Effector memory CD8-positive, alpha-beta T cell (primary cell): Measurements from ENCODE around the gene CIAO2B.
"Not testable (repeated sequence)": the region's sequence is repeated elsewhere in the genome, so short reads cannot be mapped to it uniquely, and the experiment has no call there.

ENCODE experiments used
- ATAC-seq: fragments of 150-1000 bp; cut with Tn5 transposase; replicated peaks from 2 replicates; pipeline ENCODE4 v1.10.0; 2021; ENCODE audit warnings: mild to moderate bottlenecking, moderate library complexity
- DNase-seq, 3 experiments: peaks; one replicate each; pipeline ENCODE4 v3.0.0; 2021
- H3K27ac Mint-ChIP-seq, 2 donors: one replicate each; pipeline ENCODE4 v1.8.0; 2022; ENCODE audit warnings: mild to moderate bottlenecking in 2 of 2, mixed read lengths in 2 of 2, moderate library complexity in 2 of 2
- H3K27me3 Mint-ChIP-seq, 2 donors: one replicate each; pipeline ENCODE4 v1.8.0; 2022; ENCODE audit warnings: mixed read lengths in 2 of 2
- H3K36me3 Mint-ChIP-seq: one replicate; pipeline ENCODE4 v1.8.0; 2022; ENCODE audit warnings: mild to moderate bottlenecking, moderate library complexity, mixed read lengths; ENCODE audit not compliant: insufficient read depth
- H3K4me1 Mint-ChIP-seq, 2 donors: one replicate each; pipeline ENCODE4 v1.8.0; 2022; ENCODE audit warnings: low read depth in 2 of 2, mixed read lengths in 2 of 2
- H3K4me3 Mint-ChIP-seq, 2 donors: one replicate each; pipeline ENCODE4 v1.8.0; 2022; ENCODE audit warnings: mild to moderate bottlenecking in 2 of 2, mixed read lengths in 2 of 2, moderate library complexity in 2 of 2
- H3K9me3 Mint-ChIP-seq, 2 donors: one replicate each; pipeline ENCODE4 v1.8.0; 2022; ENCODE audit warnings: mixed read lengths in 2 of 2
- total RNA-seq, 9 experiments: gene quantifications; one replicate each; lab custom pipeline; 2026; lab: John Stamatoyannopoulos, UW

CIAO2B gene
- total RNA-seq, result 16.1 to 86.7 (median 35.4) reads per million in 9 experiments

DNA sequence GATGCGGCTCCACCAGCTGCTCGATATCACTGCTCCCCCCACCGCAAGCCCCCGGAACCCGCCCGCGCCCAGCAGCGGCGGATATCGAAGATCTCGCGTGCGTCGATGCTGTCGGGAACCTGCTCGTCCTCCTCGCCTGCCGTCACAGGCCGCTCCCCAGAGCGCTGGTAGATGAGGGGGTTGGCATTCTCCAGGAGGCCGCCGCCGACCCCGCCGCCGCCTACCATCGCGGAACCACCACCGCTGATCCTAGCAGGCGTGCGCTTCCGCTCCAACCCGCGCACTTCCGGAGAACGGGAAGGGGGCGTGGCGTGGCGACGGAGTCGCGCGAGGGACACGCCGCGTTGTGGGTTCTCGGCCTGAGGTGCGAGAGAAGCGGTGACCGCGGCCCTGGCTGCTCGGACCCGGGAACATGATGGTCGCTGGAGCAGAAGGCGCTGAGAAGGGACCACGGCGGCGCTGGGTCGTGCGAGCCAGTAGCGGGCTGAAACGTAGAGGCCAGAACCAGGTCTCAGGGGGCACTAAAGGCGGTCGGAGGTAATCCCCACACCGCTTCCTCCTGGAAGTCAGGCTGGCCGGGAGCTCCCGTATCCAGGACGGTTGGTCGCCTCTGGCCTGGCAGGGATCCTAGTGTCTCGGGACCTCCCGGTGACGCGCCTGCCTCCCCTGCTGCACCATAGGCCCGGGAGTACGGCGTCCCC is at the start of gene CIAO2B:
Gene CIAO2B (minus strand): TSS at position 265 of the 701 bp plus-strand sequence. CDS start 38 bp downstream, at position 227.
- Mint-ChIP-seq H3K9me3 (no peaks in the 10 kb centered on the region), H3K36me3 (peaks cover 38% of the 10 kb centered on the region), H3K27me3 (no peaks in the 10 kb centered on the region), H3K4me1 (peaks cover 46 to 57% of the 10 kb centered on the region in 2 donors), H3K4me3 (peak within 1 kb of the TSS; percentile 99 to 100), H3K27ac (peak within 1 kb of the TSS; percentile 98)
- ATAC-seq, result peak; percentile 93
- peak; percentile 86 to 89 (median 88) for DNase-seq

DNA sequence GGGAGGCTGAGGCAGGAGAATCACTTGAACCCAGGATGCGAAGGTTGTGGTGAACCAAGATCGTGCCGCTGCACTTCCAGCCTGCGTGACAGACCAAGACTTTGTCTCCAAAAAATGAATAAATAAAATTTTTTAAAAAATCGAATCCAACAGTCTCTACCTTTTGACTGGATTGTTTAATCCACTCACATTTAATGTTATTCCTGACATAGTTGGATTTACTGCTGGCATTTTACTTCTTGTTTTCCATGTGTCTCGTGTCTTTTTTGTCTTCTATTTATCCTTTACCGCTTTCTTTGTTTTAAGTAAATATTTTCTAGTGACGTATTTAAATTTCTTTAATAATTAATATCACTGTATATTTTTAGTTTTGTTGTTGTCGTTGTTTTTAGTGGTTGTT is 48.8 kb upstream of the CIAO2B start:
- Mint-ChIP-seq H3K27ac (no peak overlapping the region), H3K27me3 (no peaks in the 10 kb centered on the region)

GRCh38 chr16:66979011-66979717 is 45.0 kb upstream of the CIAO2B start:
- Mint-ChIP-seq H3K36me3 (peaks cover 6% of the 10 kb centered on the region), H3K27ac (no peak overlapping the region), H3K4me1 (peaks cover 8 to 20% of the 10 kb centered on the region in 2 donors), H3K27me3 (no peaks in the 10 kb centered on the region), H3K4me3 (no peak overlapping the region), H3K9me3 (no peaks in the 10 kb centered on the region)
- DNase-seq, result no peak
- ATAC-seq, result no peak

More for the DNA sequence above, 48.8 kb upstream of the CIAO2B start:
- DNase-seq (no peak), ATAC-seq (no peak)
- Mint-ChIP-seq H3K9me3 (no peaks in the 10 kb centered on the region), H3K36me3 (peaks cover 4% of the 10 kb centered on the region), H3K4me3 (no peak overlapping the region), H3K4me1 (peaks cover 11 to 17% of the 10 kb centered on the region in 2 donors)

DNA sequence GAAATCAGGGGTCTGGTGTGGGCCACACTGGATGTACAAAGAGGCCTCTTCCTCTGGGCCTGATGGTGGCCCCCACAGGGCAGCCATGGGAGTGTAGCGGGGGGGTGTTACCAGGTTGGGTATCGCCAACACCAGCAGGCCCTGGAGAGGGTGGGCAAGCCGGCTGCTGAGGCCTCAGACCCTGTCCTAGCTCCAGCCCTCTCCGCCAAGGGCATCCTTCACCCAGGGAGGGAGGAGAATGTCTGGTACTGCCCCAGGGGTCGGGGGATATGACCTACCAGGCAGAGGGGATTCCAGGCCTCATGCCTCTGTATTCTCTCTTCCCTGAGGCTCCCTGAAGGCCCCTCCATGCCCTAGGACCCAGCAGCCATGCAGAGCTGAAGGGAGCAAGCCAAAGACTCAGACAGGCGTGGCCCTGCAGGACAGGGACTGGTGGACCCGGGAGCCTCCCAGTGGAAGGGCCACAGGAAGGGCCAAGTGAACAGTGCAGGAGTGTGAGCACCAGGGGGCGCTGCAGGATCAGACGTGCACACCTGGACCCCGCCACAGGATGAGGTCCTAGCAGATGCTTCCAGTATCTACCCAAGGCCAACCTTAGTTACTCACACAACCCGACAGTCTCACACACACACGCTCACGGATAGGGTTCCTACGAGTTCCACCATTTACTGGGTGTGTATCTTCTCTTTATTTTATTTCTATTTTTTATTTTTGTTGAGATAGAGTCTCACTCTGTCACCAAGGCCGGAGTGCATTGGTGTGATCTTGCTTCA is 43.3 kb upstream of the CIAO2B start:
- peaks cover 8 to 20% of the 10 kb centered on the region in 2 donors for H3K4me1 Mint-ChIP-seq
- no peak overlapping the region for H3K4me3 Mint-ChIP-seq
- H3K36me3 Mint-ChIP-seq, result peaks cover 6% of the 10 kb centered on the region
- DNase-seq, result peak; percentile 86 to 87 (median 86)
- ATAC-seq, result peak; percentile 100
- no peaks in the 10 kb centered on the region for H3K27me3 Mint-ChIP-seq
- no peaks in the 10 kb centered on the region for H3K9me3 Mint-ChIP-seq
- no peak overlapping the region for H3K27ac Mint-ChIP-seq

DNA sequence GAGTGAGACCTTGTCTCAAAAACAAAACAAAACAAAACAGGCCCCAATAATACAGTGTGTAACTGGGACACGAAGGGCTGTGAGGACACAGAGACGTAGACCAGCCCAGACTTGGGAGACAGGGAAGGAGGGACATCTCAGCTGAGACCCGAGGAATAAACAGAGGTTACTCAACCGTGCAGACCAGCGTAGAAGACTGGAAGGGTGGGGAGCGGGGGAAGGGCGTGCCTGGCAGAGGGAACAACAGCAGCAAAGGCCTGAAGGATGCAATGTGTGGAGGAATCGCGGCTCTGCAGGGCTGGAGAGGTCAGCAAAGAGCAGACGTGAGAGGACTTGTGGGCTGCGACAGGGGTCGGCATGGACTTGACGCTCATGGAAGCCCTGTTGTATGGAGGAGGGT is 42.5 kb upstream of the CIAO2B start:
- no peak for ATAC-seq
- Mint-ChIP-seq H3K36me3 (peaks cover 6% of the 10 kb centered on the region), H3K9me3 (no peaks in the 10 kb centered on the region), H3K4me3 (no peak overlapping the region), H3K4me1 (peaks cover 8 to 16% of the 10 kb centered on the region in 2 donors), H3K27ac (peak overlapping the region in 1 of 2 donors; percentile 62), H3K27me3 (no peaks in the 10 kb centered on the region)
- DNase-seq, result no peak

DNA sequence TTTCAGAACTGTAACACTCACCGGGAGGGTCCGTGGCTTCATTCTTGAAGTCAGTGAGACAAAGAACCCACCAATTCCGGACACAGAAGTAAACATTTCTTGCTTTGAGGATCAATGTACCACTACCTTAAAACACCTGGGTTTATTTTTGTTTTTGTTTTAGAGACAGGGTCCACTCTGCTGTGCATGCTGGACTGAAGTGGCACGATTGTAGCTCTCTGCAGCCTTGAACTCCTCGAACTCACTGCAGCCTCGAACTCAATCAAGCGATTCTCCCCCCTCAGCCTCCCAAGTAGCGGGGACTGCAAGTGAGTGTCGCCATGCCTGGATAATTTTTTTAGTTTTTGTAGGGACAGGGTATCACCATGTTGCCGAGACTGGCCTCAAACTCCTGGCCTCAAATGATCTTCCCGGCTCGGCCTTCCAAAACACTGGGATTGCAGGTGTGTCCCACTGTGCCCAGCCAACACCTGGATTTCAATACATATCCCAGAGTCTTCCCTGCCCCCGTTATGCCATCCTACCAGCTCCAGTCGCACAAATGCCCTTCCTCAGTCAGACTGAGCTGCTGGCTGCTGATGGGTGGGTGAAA is 41.2 kb upstream of the CIAO2B start:
- H3K36me3 Mint-ChIP-seq, result peaks cover 6% of the 10 kb centered on the region
- H3K27ac Mint-ChIP-seq, result peak overlapping the region in 1 of 2 donors; percentile 69
- no peak for ATAC-seq
- H3K9me3 Mint-ChIP-seq, result no peaks in the 10 kb centered on the region
- DNase-seq, result no peak
- peak overlapping the region; percentile 78 to 79 for H3K4me3 Mint-ChIP-seq
- peaks cover 8 to 16% of the 10 kb centered on the region in 2 donors for H3K4me1 Mint-ChIP-seq
- peaks cover 0 to 6% of the 10 kb centered on the region in 2 donors for H3K27me3 Mint-ChIP-seq

DNA sequence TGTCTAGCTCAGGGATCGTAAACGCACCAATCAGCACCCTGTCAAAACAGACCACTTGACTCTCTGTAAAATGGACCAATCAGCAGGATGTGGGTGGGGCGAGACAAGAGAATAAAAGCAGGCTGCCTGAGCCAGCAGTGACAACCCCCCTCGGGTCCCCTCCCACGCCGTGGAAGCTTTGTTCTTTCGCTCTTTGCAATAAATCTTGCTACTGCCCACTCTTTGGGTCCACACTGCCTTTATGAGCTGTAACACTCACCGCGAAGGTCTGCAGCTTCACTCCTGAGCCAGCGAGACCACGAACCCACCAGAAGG is 40.7 kb upstream of the CIAO2B start:
- peak; percentile 20 to 32 (median 23) for DNase-seq
- Mint-ChIP-seq H3K27ac (peak overlapping the region in 1 of 2 donors; percentile 69), H3K4me3 (peak overlapping the region; percentile 78 to 79), H3K4me1 (peaks cover 8 to 16% of the 10 kb centered on the region in 2 donors)
- not testable (repeated sequence) for H3K36me3 Mint-ChIP-seq, H3K9me3 Mint-ChIP-seq, ATAC-seq, H3K27me3 Mint-ChIP-seq

GRCh38 chr16:66974156-66974931 is 40.1 kb upstream of the CIAO2B start:
- H3K4me1 Mint-ChIP-seq, result peaks cover 8 to 16% of the 10 kb centered on the region in 2 donors
- peak overlapping the region in 1 of 2 donors; percentile 69 for H3K27ac Mint-ChIP-seq
- DNase-seq, H3K27me3 Mint-ChIP-seq, ATAC-seq, H3K36me3 Mint-ChIP-seq, H3K9me3 Mint-ChIP-seq: not testable (repeated sequence)
- H3K4me3 Mint-ChIP-seq, result peak overlapping the region; percentile 78 to 79

DNA sequence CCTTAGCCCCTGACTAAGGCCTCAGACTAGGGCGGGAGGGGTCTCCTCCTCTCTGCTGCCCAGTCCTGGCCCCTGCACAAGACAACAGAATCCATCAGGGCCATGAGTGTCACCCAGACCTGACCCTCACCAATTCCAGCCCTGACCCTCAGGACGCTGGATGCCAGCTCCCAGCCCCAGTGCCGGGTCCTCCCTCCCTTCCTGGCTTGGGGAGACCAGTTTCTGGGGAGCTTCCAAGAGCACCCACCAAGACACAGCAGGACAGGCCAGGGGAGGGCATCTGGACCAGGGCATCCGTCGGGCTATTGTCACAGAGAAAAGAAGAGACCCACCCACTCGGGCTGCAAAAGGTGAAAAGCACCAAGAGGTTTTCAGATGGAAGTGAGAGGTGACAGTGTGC is 39.5 kb upstream of the CIAO2B start:
- no peak for ATAC-seq
- Mint-ChIP-seq H3K36me3 (peaks cover 6% of the 10 kb centered on the region), H3K4me1 (peaks cover 8 to 16% of the 10 kb centered on the region in 2 donors), H3K27ac (no peak overlapping the region), H3K9me3 (no peaks in the 10 kb centered on the region), H3K4me3 (no peak overlapping the region), H3K27me3 (peaks cover 0 to 10% of the 10 kb centered on the region in 2 donors)
- no peak for DNase-seq

DNA sequence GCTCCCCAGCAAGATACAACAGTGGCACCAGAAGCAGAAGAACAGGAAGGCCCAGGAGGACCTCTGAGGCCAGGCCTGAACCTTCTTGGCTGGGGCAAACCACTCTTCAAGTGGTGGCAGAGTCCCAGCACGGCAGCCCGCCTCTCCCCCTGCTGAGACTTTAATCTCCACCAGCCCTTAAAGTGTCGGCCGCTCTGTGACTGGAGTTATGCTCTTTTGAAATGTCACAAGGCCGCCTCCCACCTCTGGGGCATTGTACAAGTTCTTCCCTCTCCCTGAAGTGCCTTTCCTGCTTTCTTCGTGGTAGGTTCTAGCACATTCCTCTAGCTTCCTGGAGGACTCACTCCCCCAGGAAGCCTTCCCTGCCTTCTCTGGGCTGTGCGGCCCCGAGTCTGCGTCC is 38.8 kb upstream of the CIAO2B start:
- DNase-seq, result no peak
- Mint-ChIP-seq H3K36me3 (peaks cover 2% of the 10 kb centered on the region), H3K9me3 (no peaks in the 10 kb centered on the region), H3K27ac (no peak overlapping the region), H3K4me3 (no peak overlapping the region), H3K27me3 (peaks cover 0 to 10% of the 10 kb centered on the region in 2 donors), H3K4me1 (peaks cover 8 to 16% of the 10 kb centered on the region in 2 donors)
- no peak for ATAC-seq

DNA sequence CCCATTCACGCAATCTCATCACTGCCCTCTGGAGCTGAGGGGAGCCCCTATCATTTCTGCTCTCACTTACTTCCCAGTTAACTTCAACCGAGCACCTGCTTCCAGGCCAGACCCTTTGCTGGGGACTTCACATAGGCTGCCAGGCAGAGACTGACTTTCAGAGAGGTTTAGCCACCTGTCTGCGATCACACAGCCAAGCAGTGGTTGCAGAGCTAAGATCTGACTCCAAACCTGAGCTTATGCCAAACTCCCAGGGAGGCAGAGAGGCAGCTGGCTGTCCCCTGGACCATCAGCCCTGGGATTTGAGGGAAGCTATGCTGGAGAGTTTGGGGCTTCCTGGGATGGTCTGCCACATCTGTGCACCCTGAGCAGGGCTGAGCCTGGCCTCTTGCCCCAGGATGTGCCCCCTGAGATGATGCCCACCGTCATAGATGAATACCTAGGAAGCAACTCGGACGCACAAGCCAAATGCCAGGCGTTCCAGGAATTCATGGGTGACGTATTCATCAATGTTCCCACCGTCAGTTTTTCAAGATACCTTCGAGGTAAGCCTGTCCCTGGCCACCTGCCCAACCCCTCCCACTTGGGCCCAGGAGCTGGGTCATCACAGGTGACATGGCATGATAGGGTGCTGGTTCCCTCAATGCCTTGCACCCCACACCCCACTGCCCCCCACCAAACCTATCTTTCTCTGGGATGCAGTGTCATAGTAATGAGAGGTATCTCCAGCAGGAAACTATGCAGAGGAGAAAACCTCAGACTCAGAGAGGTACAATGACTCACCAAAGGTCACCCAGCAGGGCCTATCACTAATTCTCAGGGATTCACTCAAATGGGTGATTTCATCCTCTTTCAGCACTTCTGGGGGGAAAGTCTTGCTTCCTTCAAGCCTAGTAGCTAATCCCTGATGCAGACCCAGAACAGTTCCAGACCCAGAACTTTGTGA is 36.8 kb upstream of the CIAO2B start:
- H3K4me1 Mint-ChIP-seq, result peaks cover 5 to 12% of the 10 kb centered on the region in 2 donors
- H3K27me3 Mint-ChIP-seq, result peaks cover 0 to 10% of the 10 kb centered on the region in 2 donors
- H3K36me3 Mint-ChIP-seq, result no peaks in the 10 kb centered on the region
- no peak for DNase-seq
- H3K4me3 Mint-ChIP-seq, result no peak overlapping the region
- H3K27ac Mint-ChIP-seq, result no peak overlapping the region
- no peaks in the 10 kb centered on the region for H3K9me3 Mint-ChIP-seq
- no peak for ATAC-seq

DNA sequence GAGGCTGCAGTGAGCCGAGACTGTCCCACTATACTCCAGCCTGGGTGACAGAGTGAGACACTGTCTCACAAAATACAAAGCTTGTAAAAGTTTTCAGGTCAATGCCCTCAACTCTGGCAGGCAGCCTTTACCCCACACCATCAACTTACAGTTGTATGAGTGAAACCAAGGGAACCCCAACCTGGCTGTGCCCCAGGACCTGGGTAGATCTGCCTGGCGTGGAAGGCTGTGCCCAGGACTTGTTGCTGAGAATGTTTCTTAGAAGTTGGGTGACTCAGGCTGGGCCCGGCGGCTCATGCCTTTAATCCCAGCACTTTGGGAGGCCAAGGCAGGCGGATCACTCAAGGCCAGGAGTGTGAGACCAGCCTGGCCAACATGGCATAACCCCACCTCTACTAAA is 34.6 kb upstream of the CIAO2B start:
- Mint-ChIP-seq H3K4me3 (no peak overlapping the region), H3K36me3 (no peaks in the 10 kb centered on the region), H3K27ac (no peak overlapping the region), H3K27me3 (peaks cover 7 to 25% of the 10 kb centered on the region in 2 donors), H3K9me3 (no peaks in the 10 kb centered on the region), H3K4me1 (no peaks in the 10 kb centered on the region)
- DNase-seq, result no peak
- no peak for ATAC-seq
